Mesendoderm (in vitro differentiated cells): ENCODE measurements around the gene GNA12.

Experiments
- DNase-seq: peaks from one replicate; pipeline ENCODE4 v3.0.0; 2013
- H2AK5ac ChIP-seq: 2 replicates; pipeline ENCODE4 v1.6.1; 2013; ENCODE audit warnings: low read length, inconsistent platforms
- H2BK120ac ChIP-seq: 2 replicates; pipeline ENCODE4 v1.6.1; 2013; ENCODE audit warnings: low read depth, mild to moderate bottlenecking, low read length, moderate library complexity, mixed read lengths
- H2BK15ac ChIP-seq: replicated peaks from 2 replicates; pipeline ENCODE4 v1.6.1; 2013; ENCODE audit warnings: low read depth, mild to moderate bottlenecking, moderate library complexity
- H2BK5ac ChIP-seq: 2 replicates; pipeline ENCODE4 v1.6.1; 2013; ENCODE audit warnings: low read length, inconsistent platforms
- H3K18ac ChIP-seq: 2 replicates; pipeline ENCODE4 v1.6.1; 2013; ENCODE audit warnings: mild to moderate bottlenecking, low read length, mixed read lengths
- H3K23ac ChIP-seq: one replicate; pipeline ENCODE4 v1.6.1; 2013; ENCODE audit warnings: low read length
- H3K27ac ChIP-seq: 2 replicates; pipeline ENCODE4 v1.5.1; 2013; ENCODE audit warnings: low read depth, mild to moderate bottlenecking, inconsistent platforms, low read length, moderate library complexity
- H3K27me3 ChIP-seq: 2 replicates; pipeline ENCODE4 v1.6.1; 2013; ENCODE audit warnings: low read length, control low read depth, mild to moderate bottlenecking, inconsistent platforms; ENCODE audit not compliant: insufficient read depth, poor library complexity
- H3K36me3 ChIP-seq: 2 replicates; pipeline ENCODE4 v1.6.1; 2013; ENCODE audit warnings: low read length, inconsistent platforms; ENCODE audit not compliant: control insufficient read depth, insufficient read depth
- H3K4ac ChIP-seq: one replicate; pipeline ENCODE4 v1.6.1; 2013; ENCODE audit warnings: low read depth, mild to moderate bottlenecking, low read length, moderate library complexity
- H3K4me1 ChIP-seq: 2 replicates; pipeline ENCODE4 v1.6.1; 2013; ENCODE audit warnings: low read depth, low read length, inconsistent platforms; ENCODE audit not compliant: control insufficient read depth
- H3K4me2 ChIP-seq: 2 replicates; pipeline ENCODE4 v1.6.1; 2013; ENCODE audit warnings: low read length
- H3K4me3 ChIP-seq: 2 replicates; pipeline ENCODE4 v1.5.1; 2013; ENCODE audit warnings: mild to moderate bottlenecking, low read length
- H3K56ac ChIP-seq: one replicate; pipeline ENCODE4 v1.6.1; 2013; ENCODE audit warnings: low read length
- H3K79me1 ChIP-seq: 2 replicates; pipeline ENCODE4 v1.6.1; 2013; ENCODE audit warnings: low read length, inconsistent platforms
- H3K79me2 ChIP-seq: 2 replicates; pipeline ENCODE4 v1.6.1; 2013; ENCODE audit warnings: mild to moderate bottlenecking, low read length; ENCODE audit not compliant: control insufficient read depth, insufficient read depth
- H3K9ac ChIP-seq: 2 replicates; pipeline ENCODE4 v1.6.1; 2013; ENCODE audit warnings: low read length, inconsistent platforms
- H4K5ac ChIP-seq: one replicate; pipeline ENCODE4 v1.6.1; 2013; ENCODE audit warnings: low read length
- H4K8ac ChIP-seq: one replicate; pipeline ENCODE4 v1.6.1; 2013; ENCODE audit warnings: low read depth, mild to moderate bottlenecking, control low read depth, low read length, moderate library complexity
- WGBS: extraction: QIAGEN DNeasy Blood & Tissue Kit; methylation state at CpG from one replicate; pipeline ENCODE4 v1.1.7; 2013; ENCODE audit warnings: low lambda C conversion rate, missing lambda C conversion rate; ENCODE audit not compliant: insufficient coverage; ENCODE audit errors: extremely low coverage; 5-methylcytosine and 5-hydroxymethylcytosine counted together

GNA12 gene

GRCh38 chr7:2711895-2712675, 132.0 kb downstream of the GNA12 start:
- Histone ChIP-seq H3K4me2 (no peak overlapping the region), H3K23ac (no peak overlapping the region), H3K4me3 (no peak overlapping the region), H3K4me1 (peaks cover 2% of the 10 kb centered on the region), H4K5ac (no peak overlapping the region), H3K79me2 (no peaks in the 10 kb centered on the region), H3K79me1 (no peaks in the 10 kb centered on the region), H2BK120ac (no peak overlapping the region), H3K56ac (no peak overlapping the region), H3K36me3 (no peaks in the 10 kb centered on the region), H3K27me3 (no peaks in the 10 kb centered on the region), H3K27ac (no peak overlapping the region), H4K8ac (no peak overlapping the region), H2BK5ac (no peak overlapping the region), H2BK15ac (no peak overlapping the region), H3K18ac (no peak overlapping the region), H3K9ac (no peak overlapping the region), H2AK5ac (no peak overlapping the region), H3K4ac (no peak overlapping the region)
- DNase-seq = no peak
- WGBS = no CpG with 5 or more reads among the region's 25 CpGs

GRCh38 chr7:2710901-2711551, 133.1 kb downstream of the GNA12 start:
- no peak overlapping the region for H3K18ac ChIP-seq
- H3K9ac ChIP-seq = no peak overlapping the region
- no peaks in the 10 kb centered on the region for H3K27me3 ChIP-seq
- WGBS = no CpG with 5 or more reads among the region's 4 CpGs
- H3K4ac ChIP-seq = no peak overlapping the region
- no peaks in the 10 kb centered on the region for H3K36me3 ChIP-seq
- no peak overlapping the region for H2BK120ac ChIP-seq
- H4K5ac ChIP-seq = no peak overlapping the region
- no peak overlapping the region for H3K56ac ChIP-seq
- H3K79me1 ChIP-seq = no peaks in the 10 kb centered on the region
- no peak overlapping the region for H2BK15ac ChIP-seq
- H4K8ac ChIP-seq = no peak overlapping the region
- H3K79me2 ChIP-seq = no peaks in the 10 kb centered on the region
- no peak overlapping the region for H2BK5ac ChIP-seq
- DNase-seq = no peak
- peaks cover 4% of the 10 kb centered on the region for H3K4me1 ChIP-seq
- H2AK5ac ChIP-seq = no peak overlapping the region
- no peak overlapping the region for H3K23ac ChIP-seq
- H3K27ac ChIP-seq = no peak overlapping the region
- no peak overlapping the region for H3K4me3 ChIP-seq
- H3K4me2 ChIP-seq = no peak overlapping the region

- no peaks in the 10 kb centered on the region for H3K79me2 ChIP-seq
- H4K8ac ChIP-seq = no peak overlapping the region
- H2BK120ac ChIP-seq = no peak overlapping the region
- WGBS = no CpG with 5 or more reads among the region's 11 CpGs
- no peak overlapping the region for H3K23ac ChIP-seq
- H3K18ac ChIP-seq = no peak overlapping the region
- DNase-seq = no peak
- H3K56ac ChIP-seq = no peak overlapping the region
- no peak overlapping the region for H2BK5ac ChIP-seq
- no peaks in the 10 kb centered on the region for H3K27me3 ChIP-seq
- H3K4me1 ChIP-seq = peaks cover 4% of the 10 kb centered on the region
- no peak overlapping the region for H3K4me2 ChIP-seq
- no peak overlapping the region for H3K4me3 ChIP-seq
- no peaks in the 10 kb centered on the region for H3K36me3 ChIP-seq
- no peaks in the 10 kb centered on the region for H3K79me1 ChIP-seq
- no peak overlapping the region for H2BK15ac ChIP-seq
- H3K4ac ChIP-seq = no peak overlapping the region
- no peak overlapping the region for H3K27ac ChIP-seq
- no peak overlapping the region for H4K5ac ChIP-seq
- no peak overlapping the region for H3K9ac ChIP-seq
- no peak overlapping the region for H2AK5ac ChIP-seq
Measured at GRCh38 chr7:2710286-2710655, 133.8 kb downstream of the GNA12 start.

- Histone ChIP-seq H2BK15ac (no peak overlapping the region), H3K18ac (no peak overlapping the region), H3K27me3 (no peaks in the 10 kb centered on the region), H3K36me3 (no peaks in the 10 kb centered on the region), H3K4me2 (no peak overlapping the region), H4K8ac (no peak overlapping the region), H3K56ac (peak overlapping the region; percentile 64), H3K9ac (no peak overlapping the region), H3K4me1 (peaks cover 4% of the 10 kb centered on the region), H3K23ac (no peak overlapping the region), H3K79me2 (no peaks in the 10 kb centered on the region), H3K4me3 (no peak overlapping the region), H3K27ac (no peak overlapping the region), H4K5ac (no peak overlapping the region), H3K79me1 (no peaks in the 10 kb centered on the region), H3K4ac (no peak overlapping the region), H2AK5ac (no peak overlapping the region), H2BK5ac (no peak overlapping the region), H2BK120ac (no peak overlapping the region)
- peak; percentile 87 for DNase-seq
- no CpG with 5 or more reads among the region's 35 CpGs for WGBS
Measured at GRCh38 chr7:2709553-2710285, 134.4 kb downstream of the GNA12 start.

- no peaks in the 10 kb centered on the region for H3K79me2 ChIP-seq
- no peak overlapping the region for H3K4me2 ChIP-seq
- no peak overlapping the region for H3K18ac ChIP-seq
- no peak overlapping the region for H3K9ac ChIP-seq
- peaks cover 4% of the 10 kb centered on the region for H3K4me1 ChIP-seq
- H2BK15ac ChIP-seq = no peak overlapping the region
- no peaks in the 10 kb centered on the region for H3K36me3 ChIP-seq
- no peak overlapping the region for H3K56ac ChIP-seq
- H3K27me3 ChIP-seq = no peaks in the 10 kb centered on the region
- H2BK5ac ChIP-seq = no peak overlapping the region
- H4K5ac ChIP-seq = no peak overlapping the region
- no peak overlapping the region for H2BK120ac ChIP-seq
- H4K8ac ChIP-seq = no peak overlapping the region
- no peak overlapping the region for H3K27ac ChIP-seq
- H3K79me1 ChIP-seq = no peaks in the 10 kb centered on the region
- no CpG with 5 or more reads among the region's 20 CpGs for WGBS
- no peak for DNase-seq
- no peak overlapping the region for H2AK5ac ChIP-seq
- no peak overlapping the region for H3K4ac ChIP-seq
- no peak overlapping the region for H3K23ac ChIP-seq
- no peak overlapping the region for H3K4me3 ChIP-seq
Measured at GRCh38 chr7:2708547-2709310, 135.4 kb downstream of the GNA12 start.
